HG03521 (cell line): ENCODE measurements around the gene TMC4.
"Not testable (repeated sequence)": the region's sequence is repeated elsewhere in the genome, so short reads cannot be mapped to it uniquely, and the experiment has no call there.

Experiments used
- ATAC-seq: cut with Tn5 transposase; IDR thresholded peaks from one replicate; pipeline ENCODE4 v1.9.1; 2021; ENCODE audit warnings: mild to moderate bottlenecking, moderate library complexity; ENCODE audit not compliant: unreplicated experiment

TMC4 gene, protein sequence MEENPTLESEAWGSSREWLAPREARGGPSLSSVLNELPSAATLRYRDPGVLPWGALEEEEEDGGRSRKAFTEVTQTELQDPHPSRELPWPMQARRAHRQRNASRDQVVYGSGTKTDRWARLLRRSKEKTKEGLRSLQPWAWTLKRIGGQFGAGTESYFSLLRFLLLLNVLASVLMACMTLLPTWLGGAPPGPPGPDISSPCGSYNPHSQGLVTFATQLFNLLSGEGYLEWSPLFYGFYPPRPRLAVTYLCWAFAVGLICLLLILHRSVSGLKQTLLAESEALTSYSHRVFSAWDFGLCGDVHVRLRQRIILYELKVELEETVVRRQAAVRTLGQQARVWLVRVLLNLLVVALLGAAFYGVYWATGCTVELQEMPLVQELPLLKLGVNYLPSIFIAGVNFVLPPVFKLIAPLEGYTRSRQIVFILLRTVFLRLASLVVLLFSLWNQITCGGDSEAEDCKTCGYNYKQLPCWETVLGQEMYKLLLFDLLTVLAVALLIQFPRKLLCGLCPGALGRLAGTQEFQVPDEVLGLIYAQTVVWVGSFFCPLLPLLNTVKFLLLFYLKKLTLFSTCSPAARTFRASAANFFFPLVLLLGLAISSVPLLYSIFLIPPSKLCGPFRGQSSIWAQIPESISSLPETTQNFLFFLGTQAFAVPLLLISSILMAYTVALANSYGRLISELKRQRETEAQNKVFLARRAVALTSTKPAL

DNA sequence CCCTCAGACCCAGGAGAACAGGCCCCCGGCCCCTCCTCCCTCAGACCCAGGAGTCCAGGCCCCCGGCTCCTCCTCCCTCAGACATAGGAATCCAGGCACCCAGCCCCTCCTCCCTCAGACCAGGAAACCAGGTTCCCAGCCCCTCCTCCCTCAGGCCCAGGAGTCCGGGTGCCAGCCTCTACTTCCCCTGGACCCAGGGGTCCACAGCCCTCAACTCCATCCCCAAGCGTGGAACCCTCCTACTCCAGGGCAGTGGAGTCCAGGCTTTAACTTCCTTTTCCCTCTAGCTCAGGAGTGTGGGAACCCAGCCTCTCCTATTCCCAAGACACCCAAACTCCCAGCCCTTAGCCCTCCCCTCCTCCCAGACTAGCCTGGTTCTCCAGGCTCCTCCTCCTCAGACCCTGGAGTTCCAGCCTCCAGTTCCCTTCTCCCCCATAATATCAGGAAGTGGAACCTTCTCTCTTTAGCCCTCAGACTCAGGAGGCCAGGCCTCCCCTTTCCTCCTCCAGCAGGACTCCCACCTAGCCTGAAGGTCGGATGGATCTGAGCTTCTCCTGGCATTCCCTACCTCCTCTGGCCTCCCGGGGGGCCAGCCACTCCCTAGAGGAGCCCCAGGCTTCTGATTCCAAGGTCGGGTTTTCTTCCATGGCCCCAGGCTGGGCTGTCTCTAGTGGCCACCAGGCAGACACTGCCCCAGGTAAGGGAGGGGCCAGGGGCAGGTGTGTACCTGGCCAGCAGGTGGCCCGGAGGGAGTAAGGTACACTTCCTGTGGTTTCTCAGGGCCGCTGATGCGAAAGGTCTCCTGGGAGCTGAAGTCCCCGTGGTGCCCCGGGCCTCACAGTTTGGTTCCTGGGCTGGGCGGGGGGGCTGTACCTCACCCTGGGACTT is at the start of gene TMC4:
Gene TMC4, minus strand, starts transcription at position 690 of the 888 bp plus-strand sequence. Its CDS starts 43 bp downstream, at position 647.
- ATAC-seq: no peak

DNA sequence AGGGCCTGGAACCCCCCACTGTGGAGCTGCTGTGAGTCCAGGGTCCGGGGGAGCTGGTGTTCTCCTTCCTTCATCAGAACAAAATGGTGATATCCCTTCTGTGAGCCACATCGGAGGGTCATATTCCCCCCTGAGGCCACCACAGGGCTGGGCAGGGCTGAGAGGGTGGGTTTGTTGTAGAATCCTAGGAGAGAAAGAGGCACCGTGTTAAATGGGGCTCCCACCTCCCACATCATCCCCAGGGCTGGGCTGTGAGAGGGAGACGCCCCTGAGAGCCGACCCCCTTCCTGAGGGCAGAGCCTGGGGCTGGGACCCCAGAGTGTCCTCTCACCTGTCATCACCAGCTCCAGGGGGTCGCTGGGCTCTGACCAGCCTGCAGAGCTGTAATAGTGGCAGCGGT is 49.0 kb upstream of the TMC4 start:
- not testable (repeated sequence) for ATAC-seq

DNA sequence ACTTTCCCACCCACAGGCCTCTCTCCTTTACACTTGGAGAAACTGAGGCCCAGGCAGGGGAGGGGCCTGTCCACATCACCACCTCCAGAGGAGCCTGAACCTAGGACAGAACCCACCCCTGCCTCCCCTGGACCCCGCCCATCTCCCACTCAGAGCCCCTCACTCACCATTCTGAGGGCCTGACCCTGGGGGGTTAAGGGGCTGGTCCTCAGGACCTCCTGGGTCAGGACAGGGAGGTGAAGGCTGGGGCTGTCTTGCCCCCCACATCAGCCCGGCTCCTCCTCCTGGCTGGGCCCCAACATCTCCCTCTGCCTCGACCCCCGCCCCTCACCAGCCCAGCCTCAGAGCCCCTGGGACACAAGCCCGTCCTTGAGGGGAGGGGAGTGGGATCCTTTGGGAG is 46.7 kb upstream of the TMC4 start:
- ATAC-seq: not testable (repeated sequence)

DNA sequence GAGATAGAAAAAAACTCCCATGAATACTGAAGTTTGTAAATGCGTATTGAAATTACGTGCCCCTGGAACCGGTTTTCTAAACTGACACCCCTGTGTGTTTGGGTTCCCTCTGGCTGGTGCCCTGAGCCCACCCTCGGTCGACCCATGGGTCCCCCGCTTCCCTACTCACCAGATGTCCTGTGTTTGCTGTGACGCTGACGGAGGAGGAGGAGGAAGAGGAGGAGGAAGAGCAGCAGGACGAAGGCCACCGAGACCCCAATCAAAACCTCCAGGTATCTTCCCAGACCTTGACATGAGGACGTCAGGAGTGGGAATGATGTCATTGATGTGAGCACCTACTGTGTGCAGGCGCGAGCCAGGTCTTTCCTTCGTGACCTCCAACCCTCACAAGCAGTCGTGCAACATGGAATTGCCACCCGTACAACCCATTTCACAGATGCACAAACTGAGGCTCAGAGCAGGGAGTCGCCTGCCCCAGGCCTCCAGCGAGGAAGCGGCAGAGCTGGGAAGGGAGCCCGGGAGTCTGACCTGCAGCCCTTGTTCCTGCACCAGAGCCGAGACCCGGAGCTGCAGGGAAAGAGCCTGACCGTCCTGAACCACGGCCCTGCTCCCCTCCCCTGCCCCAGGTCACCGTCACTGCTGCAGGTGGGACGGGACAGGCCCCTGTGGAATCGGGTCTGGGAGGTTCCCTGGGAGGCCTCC is 46.2 kb upstream of the TMC4 start:
- ATAC-seq: no peak

DNA sequence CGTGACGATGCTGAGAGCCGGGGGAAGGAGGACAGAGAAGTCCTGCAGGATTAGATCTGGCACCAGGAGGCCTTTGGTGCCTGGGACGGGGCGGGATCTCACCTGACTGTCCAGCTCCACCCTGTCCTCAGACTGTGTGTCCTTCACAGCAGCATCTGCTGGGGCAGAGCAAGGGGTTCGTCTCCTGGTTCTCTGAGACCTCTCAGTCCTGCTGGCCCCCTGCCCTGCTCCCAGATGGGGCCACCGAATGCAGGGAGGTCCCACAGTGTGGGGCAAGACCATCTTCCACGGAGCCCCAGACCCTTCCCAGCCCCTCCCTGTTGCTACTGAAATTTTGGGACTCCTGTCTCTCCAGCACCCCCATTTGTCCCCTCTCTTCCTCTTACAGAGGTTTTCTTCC is 45.3 kb upstream of the TMC4 start:
- no peak for ATAC-seq

DNA sequence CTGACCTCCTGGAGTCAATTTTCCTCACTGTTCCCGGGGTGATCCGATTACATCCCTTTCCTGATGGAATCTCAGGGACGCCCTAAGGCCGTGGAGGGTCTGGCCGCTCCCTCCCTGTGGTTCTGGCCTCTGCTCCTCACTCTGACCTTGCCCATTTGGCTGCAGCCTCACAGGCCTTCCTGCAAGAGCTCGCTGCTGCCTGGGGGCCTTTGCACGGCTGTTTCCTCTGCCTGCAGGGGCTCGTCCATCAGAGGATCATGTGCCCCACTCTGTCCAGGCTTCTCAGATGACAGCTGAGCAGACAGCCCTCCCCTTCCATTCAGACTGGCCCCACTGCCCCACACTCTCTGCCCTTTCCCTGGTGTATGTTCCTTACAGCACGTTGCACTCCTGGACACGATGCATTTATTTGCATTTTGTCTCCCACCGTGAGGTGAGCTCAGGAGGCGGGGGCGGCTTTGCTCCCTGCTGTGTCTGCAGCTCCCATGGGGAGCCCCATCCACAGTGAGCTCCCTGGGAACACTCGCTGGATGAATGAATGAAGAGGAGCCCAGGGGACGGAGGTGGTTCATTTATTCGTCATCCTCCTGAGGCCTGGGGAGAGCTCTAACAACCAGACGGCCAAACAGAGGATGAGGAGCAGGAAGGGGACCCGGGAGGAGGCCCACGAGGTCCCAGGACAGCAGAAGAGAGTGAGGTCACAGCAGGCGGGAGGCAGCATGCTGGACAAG is 44.7 kb upstream of the TMC4 start:
- ATAC-seq: not testable (repeated sequence)

DNA sequence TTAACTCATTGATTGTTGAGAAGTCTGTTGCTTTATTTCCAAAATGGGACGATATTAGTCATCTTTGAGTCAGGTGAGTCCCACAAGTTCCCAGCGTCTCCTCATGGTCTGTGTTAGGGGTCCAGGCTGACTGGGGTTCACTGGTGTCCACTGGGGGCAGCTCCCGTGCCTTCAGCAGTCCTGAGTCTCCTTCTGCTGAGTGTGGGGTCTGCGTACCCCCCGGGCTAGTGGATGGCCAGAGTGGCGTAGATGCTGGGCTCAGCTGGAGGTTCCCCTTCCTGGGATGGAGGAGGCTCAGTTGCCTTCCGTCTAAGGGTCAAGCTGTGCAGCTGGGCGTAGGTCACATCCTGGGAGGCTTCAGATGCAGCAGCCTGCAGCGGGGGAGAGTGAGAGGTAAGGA is 43.9 kb upstream of the TMC4 start:
- ATAC-seq: no peak

DNA sequence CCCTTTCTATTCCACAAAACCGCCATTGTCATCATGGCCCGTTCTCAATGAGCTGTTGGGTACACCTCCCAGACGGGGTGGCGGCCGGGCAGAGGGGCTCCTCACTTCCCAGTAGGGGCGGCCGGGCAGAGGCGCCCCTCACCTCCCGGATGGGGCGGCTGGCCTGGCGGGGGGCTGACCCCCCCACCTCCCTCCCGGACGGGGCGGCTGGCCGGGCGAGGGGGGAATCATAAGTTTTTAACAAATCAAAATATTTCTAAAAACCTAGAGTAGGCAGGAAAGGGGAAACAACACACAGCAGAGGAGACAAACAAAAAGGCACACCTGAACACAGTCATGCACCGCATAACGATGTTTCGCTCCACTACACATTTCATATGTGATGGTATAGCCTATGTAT is 41.8 kb upstream of the TMC4 start:
- not testable (repeated sequence) for ATAC-seq

DNA sequence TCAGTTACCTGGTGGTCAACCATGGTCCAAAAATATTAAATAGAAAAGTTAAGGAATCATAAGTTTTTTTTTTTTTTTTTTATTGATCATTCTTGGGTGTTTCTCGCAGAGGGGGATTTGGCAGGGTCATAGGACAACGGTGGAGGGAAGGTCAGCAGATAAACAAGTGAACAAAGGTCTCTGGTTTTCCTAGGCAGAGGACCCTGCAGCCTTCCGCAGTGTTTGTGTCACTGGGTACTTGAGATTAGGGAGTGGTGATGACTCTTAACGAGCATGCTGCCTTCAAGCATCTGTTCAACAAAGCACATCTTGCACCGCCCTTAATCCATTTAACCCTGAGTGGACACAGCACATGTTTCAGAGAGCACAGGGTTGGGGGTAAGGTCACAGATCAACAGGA is 41.3 kb upstream of the TMC4 start:
- not testable (repeated sequence) for ATAC-seq

DNA sequence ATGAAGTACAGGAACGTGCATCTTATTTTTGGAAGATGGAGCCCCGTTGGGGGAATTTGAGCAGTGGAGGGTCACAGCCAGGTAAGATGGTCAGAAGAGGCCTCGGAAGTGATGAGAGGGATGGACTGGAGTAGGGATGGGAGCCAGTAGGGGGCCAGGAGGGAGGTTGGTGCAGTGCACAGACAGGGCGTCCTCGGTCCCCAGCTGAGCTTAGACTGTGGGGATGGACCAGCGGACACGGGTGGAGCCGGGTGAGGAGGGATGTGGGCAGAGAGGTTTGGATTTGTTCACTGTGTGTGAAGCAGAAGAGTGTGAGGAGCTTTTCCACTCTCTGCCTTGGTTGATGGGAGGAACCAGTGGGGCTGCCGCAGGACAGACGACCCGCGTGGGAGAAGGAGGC is 38.3 kb upstream of the TMC4 start:
- ATAC-seq: no peak

DNA sequence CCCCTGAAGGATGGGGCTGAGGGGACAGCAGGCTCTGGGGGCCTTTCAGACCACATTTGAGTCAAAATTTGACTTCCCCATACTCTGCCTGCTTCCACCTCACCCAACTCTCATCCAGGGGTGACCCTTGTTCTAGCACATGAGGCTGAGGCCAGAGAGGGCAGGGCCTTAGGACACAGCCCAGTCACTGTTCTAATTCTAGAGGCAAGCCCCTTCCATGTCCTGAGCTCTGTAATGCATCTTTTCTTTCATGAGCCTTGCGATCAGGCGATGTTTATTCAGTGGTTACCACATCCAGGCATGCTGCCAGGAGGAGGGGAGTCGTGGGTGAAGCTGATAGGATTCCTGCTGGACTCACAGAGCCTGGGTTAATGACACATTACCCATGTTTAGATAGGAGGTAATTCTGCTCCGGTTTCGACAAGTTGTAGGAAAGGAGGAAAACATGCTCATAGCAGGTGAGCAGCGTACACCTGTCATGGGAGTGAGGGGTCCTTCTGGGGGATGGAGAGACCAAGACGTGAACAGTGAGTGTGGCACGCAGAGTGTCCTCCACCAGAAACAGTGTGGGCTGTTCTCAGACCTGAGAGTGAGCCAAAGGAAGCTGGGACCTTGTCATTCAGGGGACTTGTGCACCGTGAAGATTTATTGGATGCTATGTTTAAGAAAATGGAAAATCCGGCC is 37.0 kb upstream of the TMC4 start:
- ATAC-seq: no peak

DNA sequence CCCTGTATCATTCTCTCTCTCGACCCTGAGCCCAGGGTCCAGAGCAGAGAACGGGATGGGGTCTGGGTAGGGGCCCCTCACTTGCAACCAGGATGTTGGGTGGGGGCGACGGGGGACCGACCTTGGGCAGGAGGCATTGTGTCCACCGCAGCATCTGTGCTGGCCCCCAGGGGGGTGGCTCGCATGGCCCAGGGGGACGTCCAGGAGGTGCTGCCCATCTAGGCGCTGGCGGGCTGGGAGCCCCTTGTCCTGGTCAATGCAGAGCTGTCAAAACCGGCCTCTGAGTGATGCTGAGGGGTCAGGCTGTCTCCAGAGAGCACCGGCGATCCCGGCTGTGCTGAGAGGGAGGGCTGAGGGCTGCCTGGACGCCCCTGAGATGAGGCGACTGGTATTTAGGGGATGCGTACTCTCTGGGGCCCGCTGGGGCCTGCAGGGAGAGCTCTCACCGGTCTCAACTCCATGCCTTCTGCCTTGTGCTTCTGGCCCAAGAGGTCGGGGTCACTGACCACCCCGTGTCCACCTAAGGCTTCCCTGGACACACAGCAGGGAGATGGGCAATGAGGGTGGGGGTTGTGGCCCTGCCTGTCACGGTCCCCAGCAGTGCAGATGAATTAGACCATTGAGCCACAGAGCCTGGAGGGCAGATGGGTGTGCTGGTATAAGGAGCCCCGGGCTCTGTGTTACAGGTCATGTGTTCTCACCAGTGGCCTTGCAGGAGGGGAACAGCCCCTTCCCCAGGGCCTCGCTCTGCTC is 36.3 kb upstream of the TMC4 start:
- ATAC-seq: no peak

DNA sequence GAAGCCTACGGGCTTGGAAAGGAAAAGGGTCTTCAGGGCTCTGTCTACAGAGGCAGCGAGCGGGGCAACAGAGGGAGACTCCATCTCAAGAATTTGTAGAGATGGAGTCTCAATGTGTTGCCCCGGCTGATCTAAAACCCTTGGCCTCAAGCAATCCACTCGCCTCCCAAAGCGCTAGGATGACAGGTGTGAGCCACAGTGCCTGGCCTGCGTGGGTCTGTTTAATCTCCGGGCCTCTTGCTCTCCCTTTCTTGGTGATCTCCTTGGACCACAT is 35.8 kb upstream of the TMC4 start:
- ATAC-seq: no peak

DNA sequence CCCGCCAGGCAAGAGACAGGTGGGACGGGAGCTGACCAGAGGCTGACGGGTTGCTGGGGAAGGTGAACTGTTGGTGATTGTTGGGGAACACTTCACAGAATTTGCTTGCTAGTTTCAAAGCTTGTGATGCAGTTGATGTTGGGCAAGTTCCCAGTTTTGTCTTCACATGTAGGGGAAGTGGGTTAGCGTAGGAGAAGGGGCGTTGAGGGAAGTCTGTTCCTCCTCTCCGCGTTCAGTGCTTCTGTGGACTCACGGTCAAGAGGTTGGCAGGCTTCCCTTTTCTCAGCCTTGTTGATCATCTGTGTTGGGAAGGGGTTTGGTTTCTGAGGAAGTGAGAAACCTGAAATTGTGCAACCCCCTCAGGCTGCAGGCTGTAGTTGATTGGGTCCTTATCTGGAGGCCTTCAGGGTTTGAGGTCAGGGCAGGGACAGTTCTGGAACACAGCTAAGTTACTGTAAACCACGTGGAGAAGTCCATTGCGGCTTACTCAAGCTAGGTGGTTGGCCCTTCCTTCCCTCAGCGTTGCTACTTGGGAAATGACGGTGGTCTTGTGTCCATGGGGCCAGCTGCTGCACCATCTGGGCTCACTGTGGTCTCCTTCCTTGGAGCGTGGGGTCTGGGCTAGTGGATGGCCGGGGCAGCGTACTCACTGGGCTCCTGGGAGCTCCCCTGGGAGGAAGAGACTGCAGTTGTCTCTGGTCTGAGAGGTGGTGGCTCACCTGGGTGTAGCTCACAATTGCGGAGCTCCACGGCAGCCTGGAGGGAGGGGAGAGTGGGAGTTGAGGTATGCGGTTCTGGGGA is 35.2 kb upstream of the TMC4 start:
- ATAC-seq: peak; percentile 39

DNA sequence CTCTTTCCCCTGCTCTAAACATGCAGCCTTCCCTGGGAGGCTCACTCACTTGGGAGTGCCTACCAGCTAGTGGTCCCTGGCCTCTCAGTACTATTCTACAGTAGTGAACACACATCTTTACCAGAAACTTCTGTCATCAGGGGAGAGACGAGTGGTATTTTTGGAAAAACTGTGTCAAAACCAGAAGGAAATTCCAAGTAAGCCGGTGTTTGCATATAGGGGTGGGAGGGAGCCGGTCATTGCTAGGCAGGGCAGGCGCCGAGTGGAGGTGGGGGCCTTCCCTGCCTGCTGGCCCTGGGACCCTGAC is 34.7 kb upstream of the TMC4 start:
- ATAC-seq: no peak

DNA sequence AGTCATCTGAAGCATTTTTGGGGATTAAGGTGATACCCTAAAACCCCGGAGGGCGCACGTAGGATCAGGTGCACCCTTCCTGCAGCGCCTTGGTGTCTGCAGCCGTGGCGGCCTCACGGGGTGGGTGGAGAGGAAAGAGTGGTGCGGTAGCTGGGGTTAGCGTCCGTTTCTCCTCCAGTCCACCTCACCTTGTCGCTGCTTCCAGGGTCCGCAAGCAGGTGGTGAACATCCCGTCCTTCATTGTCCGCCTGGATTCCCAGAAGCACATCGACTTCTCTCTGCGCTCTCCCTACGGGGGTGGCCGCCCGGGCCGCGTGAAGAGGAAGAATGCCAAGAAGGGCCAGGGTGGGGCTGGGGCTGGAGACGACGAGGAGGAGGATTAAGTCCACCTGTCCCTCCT is 34.2 kb upstream of the TMC4 start:
- ATAC-seq: not testable (repeated sequence)

DNA sequence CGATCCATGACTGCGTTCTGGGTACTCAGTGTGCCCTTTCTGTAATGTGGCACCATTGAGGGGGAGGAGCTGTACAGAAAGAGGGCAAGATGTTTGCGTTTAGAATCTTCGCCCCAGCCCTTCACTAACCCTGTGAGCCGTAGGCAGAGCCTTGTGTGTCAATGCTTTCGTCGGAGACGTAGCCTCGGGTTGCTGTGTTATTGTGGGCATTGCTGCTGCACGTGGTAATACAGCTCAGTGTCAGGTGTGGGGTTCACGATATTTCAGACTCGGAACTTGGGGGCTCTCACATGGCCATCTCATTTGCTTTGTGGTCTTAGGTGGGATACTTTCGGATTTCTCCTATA is 33.8 kb upstream of the TMC4 start:
- ATAC-seq: no peak

DNA sequence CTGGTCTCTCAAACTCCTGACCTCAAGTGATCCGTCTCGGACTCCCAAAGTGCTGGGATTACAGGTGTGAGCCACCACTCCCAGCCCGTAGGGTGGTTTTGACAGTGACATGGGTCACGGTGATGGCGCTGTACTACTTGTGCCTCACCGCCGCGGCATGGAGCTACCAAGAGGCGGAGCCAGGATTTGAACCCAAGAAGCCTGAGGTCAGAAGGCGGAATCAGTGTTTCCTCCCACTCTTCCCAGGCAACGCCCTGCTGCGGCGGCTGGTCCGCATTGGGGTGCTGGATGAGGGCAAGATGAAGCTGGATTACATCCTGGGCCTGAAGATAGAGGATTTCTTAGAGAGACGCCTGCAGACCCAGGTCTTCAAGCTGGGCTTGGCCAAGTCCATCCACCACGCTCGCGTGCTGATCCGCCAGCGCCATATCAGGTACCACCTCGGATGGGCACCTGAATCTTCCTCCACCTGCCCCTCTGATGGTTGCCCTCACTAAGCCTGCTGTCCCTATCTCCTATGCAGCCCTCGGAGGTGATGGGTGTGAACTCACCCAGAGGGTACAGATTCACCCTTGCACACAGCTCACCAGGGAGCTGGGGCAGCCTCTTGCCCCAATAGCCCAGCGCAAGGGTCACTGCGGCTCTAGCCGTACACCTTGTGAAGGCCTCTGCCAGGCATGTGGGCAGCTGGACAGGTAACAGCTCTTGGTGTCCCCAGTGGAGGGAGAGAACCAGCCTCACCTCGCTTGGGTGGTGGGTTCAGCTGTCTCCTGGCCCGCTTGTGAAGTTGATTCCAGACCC is 33.3 kb upstream of the TMC4 start:
- no peak for ATAC-seq
